AG04450 (cell line): ENCODE data around the gene PTGDR. TPM values are rescaled to one million over a fixed set of nuclear protein-coding genes. Genes with fewer than 3 reads are reported as not detected.

Experiments used
- CTCF ChIA-PET: fragments of 300-600, 350-600 bp; formaldehyde crosslinking; extraction: SDS; loops from one replicate; lab custom pipeline; 2022; ENCODE audit warnings: antibody characterized with exemption, inconsistent platforms; lab: Charles Lee
- POLR2A ChIA-PET: fragments of 350-600 bp; formaldehyde crosslinking; extraction: SDS; loops from one replicate; lab custom pipeline; 2021; ENCODE audit warnings: antibody characterized with exemption, inconsistent platforms; lab: Yijun Ruan, JAX
- DNase-seq: peaks from one replicate; pipeline ENCODE4 v3.0.0-alpha.2; 2011; ENCODE audit warnings: low read depth, low spot score
- H3K27ac ChIP-seq: one replicate; pipeline ENCODE4 v1.5.1; 2012; ENCODE audit warnings: low read depth, low read length, control low read depth
- H3K27me3 ChIP-seq: one replicate; pipeline ENCODE4 v1.6.0; 2012; ENCODE audit warnings: low read length; ENCODE audit not compliant: control insufficient read depth, insufficient read depth
- H3K4me3 ChIP-seq: 2 replicates; pipeline ENCODE4 v1.5.1; 2011; ENCODE audit warnings: mild to moderate bottlenecking, low read depth, low read length, control low read depth
- H3K9me3 ChIP-seq: 2 replicates; pipeline ENCODE4 v1.5.1; 2012; ENCODE audit warnings: low read length; ENCODE audit not compliant: control insufficient read depth, insufficient read depth
- CTCF ChIP-seq: IDR thresholded peaks from 2 replicates; pipeline ENCODE4 v1.5.1; 2011; ENCODE audit warnings: low read depth, low read length, control low read depth, inconsistent platforms
- polyA plus RNA-seq: library from polyadenylated mRNA; depleted of rRNA; stranded (reverse); fragments of >200 nt; gene quantifications from 2 replicates; pipeline ENCODE4 v1.2.3, GENCODE V29; 2011

Gene PTGDR
- polyA plus RNA-seq, 1 experiment = not detected

- H3K27me3 ChIP-seq = no peaks in the 10 kb centered on the region
- TF ChIP-seq CTCF = no peak
- H3K4me3 ChIP-seq = no peak overlapping the region; the same call in 1 of the 2 replicates
- H3K9me3 ChIP-seq = no peaks in the 10 kb centered on the region
- ChIA-PET CTCF (no interaction called here), POLR2A (no interaction called here)
- peak overlapping the region; percentile 88 for H3K27ac ChIP-seq
- DNase-seq = no peak
These were observed 26.9 kb upstream of the PTGDR start for GRCh38 chr14:52240623-52241022.

- peak; percentile 36 for DNase-seq
- H3K27me3 ChIP-seq = no peaks in the 10 kb centered on the region
- H3K4me3 ChIP-seq = peak overlapping the region; percentile 46
- no peak for TF ChIP-seq CTCF
- H3K9me3 ChIP-seq = no peaks in the 10 kb centered on the region
- ChIA-PET CTCF (no interaction called here), POLR2A (no interaction called here)
- peak overlapping the region; percentile 88 for H3K27ac ChIP-seq
These were observed 26.3 kb upstream of the PTGDR start for GRCh38 chr14:52241087-52241793.

GRCh38 chr14:52244328-52244727, 23.2 kb upstream of the PTGDR start:
- Histone ChIP-seq H3K4me3 (no peak overlapping the region), H3K27ac (no peak overlapping the region), H3K27me3 (no peaks in the 10 kb centered on the region), H3K9me3 (no peaks in the 10 kb centered on the region)
- TF ChIP-seq CTCF = no peak
- ChIA-PET POLR2A (no interaction called here), CTCF (no interaction called here)
- DNase-seq = no peak

- no peaks in the 10 kb centered on the region for H3K9me3 ChIP-seq
- no peak for TF ChIP-seq CTCF
- peaks cover 4% of the 10 kb centered on the region for H3K27me3 ChIP-seq
- POLR2A ChIA-PET = no interaction called here
- no peak overlapping the region for H3K4me3 ChIP-seq
- CTCF ChIA-PET = no interaction called here
- H3K27ac ChIP-seq = no peak overlapping the region
- DNase-seq = no peak
These were observed 22.5 kb upstream of the PTGDR start for GRCh38 chr14:52244997-52245396.

GRCh38 chr14:52248057-52248456, 19.4 kb upstream of the PTGDR start:
- Histone ChIP-seq H3K27ac (no peak overlapping the region), H3K4me3 (no peak overlapping the region), H3K27me3 (peaks cover 12% of the 10 kb centered on the region), H3K9me3 (no peaks in the 10 kb centered on the region)
- CTCF ChIA-PET = no interaction called here
- POLR2A ChIA-PET = no interaction called here
- no peak for DNase-seq
- no peak for TF ChIP-seq CTCF
